Adipose tissue (tissue), 3 donors: ENCODE measurements around the gene EFTUD2. TPM values are rescaled to one million over a fixed set of nuclear protein-coding genes. Genes with fewer than 3 reads are reported as not detected.
"Not testable (repeated sequence)": the region's sequence is repeated elsewhere in the genome, so short reads cannot be mapped to it uniquely, and the experiment has no call there.

Experiments used
- H3K27ac ChIP-seq: one replicate; pipeline ENCODE4 v1.5.1; 2013; ENCODE audit warnings: low read depth, low read length
- WGBS, 3 donors: extraction: QIAGEN DNeasy Blood & Tissue Kit; methylation state at CpG; one replicate each; pipeline ENCODE4 v1.1.7; 2013; 5-methylcytosine and 5-hydroxymethylcytosine counted together
- polyA plus RNA-seq, 3 donors: library from polyadenylated mRNA; stranded (reverse); fragments of 200-250 nt; gene quantifications; one replicate each; pipeline ENCODE4 v1.2.3, GENCODE V29; 2013
- donor health status: healthy with polysubstance abuse.
- donor health status: Bipolar disorder and iron deficiency.
- donor health status: healthy.

EFTUD2 gene
- 10 to 100 TPM; 18.7 to 45.7 (median 23.8) TPM for polyA plus RNA-seq

GRCh38 chr17:44899074-44899782 is at the start of gene EFTUD2:
Gene EFTUD2, minus strand, starts transcription at chr17:44899445. Its CDS starts 4,924 bp downstream, at chr17:44894521.
- H3K27ac ChIP-seq = peak within 1 kb of the TSS; percentile 36
- WGBS, 3 donors = 0% methylated on average over 54 of the region's 54 CpGs

GRCh38 chr17:44948315-44948795 is 49.1 kb upstream of the EFTUD2 start:
- 57 to 69% (median 59%) methylated on average over 7 of the region's 7 CpGs for WGBS, 3 donors
- H3K27ac ChIP-seq = no peak overlapping the region

GRCh38 chr17:44947461-44948314 is 48.4 kb upstream of the EFTUD2 start, which contains the start of gene KIF18B:
Gene KIF18B, minus strand, starts transcription at chr17:44947773. Its CDS starts 11,429 bp downstream, at chr17:44936344.
- WGBS, 3 donors = 2% methylated on average over 62 of the region's 62 CpGs
- no peak within 1 kb of the TSS for H3K27ac ChIP-seq

- H3K27ac ChIP-seq = not testable (repeated sequence)
- WGBS, 3 donors = 93 to 96% (median 95%) methylated on average over 9 to 10 of the region's 10 CpGs
These were observed 46.4 kb upstream of the EFTUD2 start for GRCh38 chr17:44945652-44946051.

- 88 to 90% (median 88%) methylated on average over 4 of the region's 4 CpGs for WGBS, 3 donors
- H3K27ac ChIP-seq = no peak overlapping the region
These were observed 43.2 kb upstream of the EFTUD2 start for GRCh38 chr17:44942456-44942855.

GRCh38 chr17:44941712-44942331 is 42.6 kb upstream of the EFTUD2 start:
- 80 to 86% (median 84%) methylated on average over 9 of the region's 9 CpGs for WGBS, 3 donors
- H3K27ac ChIP-seq = no peak overlapping the region

GRCh38 chr17:44940768-44941167 is 41.5 kb upstream of the EFTUD2 start:
- no peak overlapping the region for H3K27ac ChIP-seq
- WGBS, 3 donors = 41 to 83% (median 69%) methylated on average over 1 of the region's 1 CpG

- WGBS, 3 donors = 69 to 77% (median 71%) methylated on average over 4 of the region's 4 CpGs
- no peak overlapping the region for H3K27ac ChIP-seq
These were observed 41.1 kb upstream of the EFTUD2 start for GRCh38 chr17:44940317-44940716.

- 87 to 95% (median 95%) methylated on average over 8 to 9 of the region's 9 CpGs for WGBS, 3 donors
- no peak overlapping the region for H3K27ac ChIP-seq
These were observed 35.9 kb upstream of the EFTUD2 start for GRCh38 chr17:44935116-44935515.

GRCh38 chr17:44934745-44935105 is 35.5 kb upstream of the EFTUD2 start:
- WGBS, 3 donors = 94 to 96% (median 96%) methylated on average over 10 of the region's 10 CpGs

GRCh38 chr17:44933824-44934744 is 34.8 kb upstream of the EFTUD2 start:
- WGBS, 3 donors = 92 to 95% (median 94%) methylated on average over 34 of the region's 34 CpGs
- H3K27ac ChIP-seq = no peak overlapping the region

More at GRCh38 chr17:44934745-44935105, 35.5 kb upstream of the EFTUD2 start:
- H3K27ac ChIP-seq = no peak overlapping the region

GRCh38 chr17:44932787-44933097 is 33.5 kb upstream of the EFTUD2 start:
- H3K27ac ChIP-seq = no peak overlapping the region
- WGBS, 3 donors = 93 to 94% (median 94%) methylated on average over 6 of the region's 6 CpGs

- 85 to 94% (median 93%) methylated on average over 8 of the region's 8 CpGs for WGBS, 3 donors
- H3K27ac ChIP-seq = no peak overlapping the region
These were observed 33.0 kb upstream of the EFTUD2 start for GRCh38 chr17:44932096-44932786.

- 83 to 95% (median 92%) methylated on average over 5 of the region's 5 CpGs for WGBS, 3 donors
These were observed 32.1 kb upstream of the EFTUD2 start for GRCh38 chr17:44931376-44931775.

GRCh38 chr17:44930667-44931066 is 31.4 kb upstream of the EFTUD2 start:
- 81 to 86% (median 86%) methylated on average over 6 of the region's 6 CpGs for WGBS, 3 donors
- no peak overlapping the region for H3K27ac ChIP-seq

More at GRCh38 chr17:44931376-44931775, 32.1 kb upstream of the EFTUD2 start:
- no peak overlapping the region for H3K27ac ChIP-seq

- WGBS, 3 donors = 81 to 94% (median 91%) methylated on average over 7 of the region's 7 CpGs
- H3K27ac ChIP-seq = no peak overlapping the region
These were observed 29.9 kb upstream of the EFTUD2 start for GRCh38 chr17:44928950-44929720.

- WGBS, 3 donors = 96 to 99% (median 99%) methylated on average over 13 to 15 of the region's 15 CpGs
- no peak overlapping the region for H3K27ac ChIP-seq
These were observed 28.9 kb upstream of the EFTUD2 start for GRCh38 chr17:44928136-44928535.
